Neutrophil (primary cell): Measurements from ENCODE around the gene PFKL.

Experiments used
- H3K27ac ChIP-seq: fragments of 200-600 bp; sonication (generic); 2 replicates; pipeline ENCODE4 v1.5.1; 2016; ENCODE audit warnings: mild to moderate bottlenecking, moderate library complexity
- H3K27me3 ChIP-seq: fragments of 200-600 bp; sonication (generic); 2 replicates; pipeline ENCODE4 v1.6.0; 2016; ENCODE audit warnings: mild to moderate bottlenecking
- H3K36me3 ChIP-seq: fragments of 200-600 bp; sonication (generic); 2 replicates; pipeline ENCODE4 v1.5.1; 2017
- H3K4me1 ChIP-seq, 2 experiments: fragments of 200-600 bp in 1 of 2; sonication (generic) in 1 of 2; 1 replicate in 1 of 2; 2 replicates in 1 of 2; pipeline versions ENCODE4 v1.5.1 to v1.6.1; 2013 to 2016; ENCODE audit warnings: low read depth in 1 of 2, low read length in 1 of 2, mild to moderate bottlenecking in 1 of 2, moderate library complexity in 1 of 2; ENCODE audit not compliant: control insufficient read depth in 1 of 2, insufficient read depth in 1 of 2
- H3K4me3 ChIP-seq, 2 experiments: fragments of 200-600 bp in 1 of 2; sonication (generic) in 1 of 2; 1 replicate in 1 of 2; 2 replicates in 1 of 2; pipeline ENCODE4 v1.5.1; 2013 to 2016; ENCODE audit warnings: low read depth in 1 of 2, low read length in 1 of 2, mild to moderate bottlenecking in 1 of 2, moderate library complexity in 1 of 2
- H3K9me3 ChIP-seq: fragments of 200-600 bp; sonication (generic); 2 replicates; pipeline ENCODE4 v1.5.1; 2016
- CTCF ChIP-seq: fragments of 200-600 bp; sonication (generic); IDR thresholded peaks from 2 replicates; pipeline ENCODE4 v1.5.1; 2016; ENCODE audit warnings: antibody characterized with exemption

PFKL gene

GRCh38 chr21:44272284-44272858, 27.5 kb upstream of the PFKL start:
- Histone ChIP-seq H3K9me3 (no peaks in the 10 kb centered on the region), H3K36me3 (no peaks in the 10 kb centered on the region), H3K27ac (no peak overlapping the region), H3K4me1 (no peaks in the 10 kb centered on the region), H3K27me3 (no peaks in the 10 kb centered on the region), H3K4me3 (no peak overlapping the region)
- no peak for TF ChIP-seq CTCF

- no peak for TF ChIP-seq CTCF
- H3K27ac ChIP-seq, result no peak overlapping the region
- no peaks in the 10 kb centered on the region for H3K27me3 ChIP-seq
- H3K4me1 ChIP-seq, result no peaks in the 10 kb centered on the region
- no peaks in the 10 kb centered on the region for H3K36me3 ChIP-seq
- no peaks in the 10 kb centered on the region for H3K9me3 ChIP-seq
- no peak overlapping the region for H3K4me3 ChIP-seq
Measured at GRCh38 chr21:44273046-44273445, 26.8 kb upstream of the PFKL start.

- TF ChIP-seq CTCF, result no peak
- H3K27ac ChIP-seq, result no peak overlapping the region
Measured at GRCh38 chr21:44275041-44275440, 24.8 kb upstream of the PFKL start.

GRCh38 chr21:44279354-44280260, 20.2 kb upstream of the PFKL start:
- Histone ChIP-seq H3K4me1 (no peaks in the 10 kb centered on the region), H3K27ac (no peak overlapping the region), H3K27me3 (peaks cover 14% of the 10 kb centered on the region), H3K9me3 (no peaks in the 10 kb centered on the region), H3K4me3 (no peak overlapping the region), H3K36me3 (no peaks in the 10 kb centered on the region)
- no peak for TF ChIP-seq CTCF

More at GRCh38 chr21:44275041-44275440, 24.8 kb upstream of the PFKL start:
- no peaks in the 10 kb centered on the region for H3K9me3 ChIP-seq
- H3K36me3 ChIP-seq, result no peaks in the 10 kb centered on the region
- H3K4me1 ChIP-seq, result no peaks in the 10 kb centered on the region
- no peaks in the 10 kb centered on the region for H3K27me3 ChIP-seq
- H3K4me3 ChIP-seq, result no peak overlapping the region

GRCh38 chr21:44281801-44282200, 18.1 kb upstream of the PFKL start:
- peaks cover 36% of the 10 kb centered on the region for H3K27me3 ChIP-seq
- H3K36me3 ChIP-seq, result no peaks in the 10 kb centered on the region
- TF ChIP-seq CTCF, result no peak
- H3K9me3 ChIP-seq, result no peaks in the 10 kb centered on the region
- no peaks in the 10 kb centered on the region for H3K4me1 ChIP-seq
- H3K27ac ChIP-seq, result no peak overlapping the region
- H3K4me3 ChIP-seq, result no peak overlapping the region
